Neural progenitor cell (in vitro differentiated cells): ENCODE results near the gene PAK4.

Source experiments
- CTCF ChIP-seq: fragments of 200-600 bp; sonication (generic); IDR thresholded peaks from 2 replicates; pipeline ENCODE4 v1.5.1; 2017; ENCODE audit warnings: antibody characterized with exemption, mild to moderate bottlenecking
- EZH2 ChIP-seq: fragments of 200-600 bp; sonication (generic); IDR thresholded peaks from 2 replicates; pipeline ENCODE4 v1.6.1; 2017; ENCODE audit warnings: antibody characterized with exemption, mild to moderate bottlenecking, moderate library complexity
- EZH2phosphoT487 ChIP-seq: fragments of 200-600 bp; sonication (generic); IDR thresholded peaks from 2 replicates; pipeline ENCODE4 v1.6.1; 2017; ENCODE audit warnings: antibody characterized with exemption

GRCh38 chr19:39186391-39186790 lies 60.8 kb downstream of the PAK4 start:
- no peak for TF ChIP-seq CTCF
- no peak for TF ChIP-seq EZH2phosphoT487
- TF ChIP-seq EZH2, result no peak
